Endothelial cell of umbilical vein (primary cell): ENCODE data around the gene CBLN3. TPM values are rescaled to one million over a fixed set of nuclear protein-coding genes. Genes with fewer than 3 reads are reported as not detected.

Experiments
- BruUV-seq: library from RNA; stranded (reverse); fragments of 400-500 nt; replicated peaks from 2 replicates; lab custom pipeline; 2021; lab: Mats Ljungman, UMichigan
- CTCF ChIA-PET: fragments of 300-600, 350-600 bp; sonication (Branson Sonifier 250); formaldehyde crosslinking; loops from one replicate; lab custom pipeline; 2021; ENCODE audit warnings: antibody characterized with exemption, inconsistent platforms; lab: Charles Lee
- POLR2A ChIA-PET: fragments of 300-600, 350-600 bp; sonication (Branson Sonifier 250); formaldehyde crosslinking; loops from one replicate; lab custom pipeline; 2021; ENCODE audit warnings: antibody characterized with exemption, inconsistent platforms; lab: Charles Lee
- DNase-seq: peaks from one replicate; pipeline ENCODE4 v3.0.0-alpha.2; 2011; ENCODE audit warnings: low read depth, low spot score
- FAIRE-seq: peaks from 2 replicates; lab custom pipeline; 2011; peaks lifted over from hg19 to GRCh38; lab: Jason Lieb, UNC
- H2AFZ ChIP-seq: 2 replicates; pipeline ENCODE4 v1.6.0; 2012; ENCODE audit warnings: low read depth, low read length, control low read depth, inconsistent platforms
- H3K27ac ChIP-seq: 2 replicates; pipeline ENCODE4 v1.5.1; 2011; ENCODE audit warnings: low read depth, mild to moderate bottlenecking, control low read depth, low read length, moderate library complexity; ENCODE audit not compliant: insufficient read depth
- H3K27me3 ChIP-seq, 2 experiments: 2 replicates each; pipeline versions ENCODE4 v1.6.0 to v1.6.1; 2011; ENCODE audit warnings: low read length in 2 of 2, mixed read lengths in 1 of 2; ENCODE audit not compliant: control insufficient read depth in 2 of 2, insufficient read depth in 2 of 2
- H3K36me3 ChIP-seq, 2 experiments: 2 replicates in 1 of 2; 3 replicates in 1 of 2; pipeline ENCODE4 v1.5.1; 2011; ENCODE audit warnings: low read length in 2 of 2, mild to moderate bottlenecking in 1 of 2, moderate library complexity in 1 of 2; ENCODE audit not compliant: control insufficient read depth in 2 of 2, insufficient read depth in 2 of 2; ENCODE audit errors: extremely low read depth in 1 of 2
- H3K4me1 ChIP-seq: 3 replicates; pipeline ENCODE4 v1.5.1; 2011; ENCODE audit warnings: mild to moderate bottlenecking, low read length; ENCODE audit not compliant: control insufficient read depth, insufficient read depth; ENCODE audit errors: extremely low read depth
- H3K4me2 ChIP-seq: 2 replicates; pipeline ENCODE4 v1.6.1; 2011; ENCODE audit warnings: low read length, control low read depth, mixed read lengths; ENCODE audit not compliant: insufficient read depth
- H3K4me3 ChIP-seq, 3 experiments: fragments of 200-600 bp in 1 of 3; sonication (generic), shearing (Covaris generic) in 1 of 3; replicated peaks in 1 of 3; 2 replicates each; pipeline ENCODE4 v1.5.1; 2011 to 2016; ENCODE audit warnings: control low read depth in 3 of 3, low read length in 3 of 3, mild to moderate bottlenecking in 2 of 3, inconsistent platforms in 1 of 3, low read depth in 1 of 3, moderate library complexity in 1 of 3; ENCODE audit not compliant: insufficient read depth in 1 of 3
- H3K79me2 ChIP-seq: 2 replicates; pipeline ENCODE4 v1.6.0; 2012; ENCODE audit warnings: low read length, inconsistent platforms; ENCODE audit not compliant: control insufficient read depth, insufficient read depth
- H3K9ac ChIP-seq: replicated peaks from 2 replicates; pipeline ENCODE3; 2011; ENCODE audit warnings: low read length, control low read depth; ENCODE audit not compliant: insufficient read depth; ENCODE audit errors: extremely low read depth
- H3K9me1 ChIP-seq: replicated peaks from 3 replicates; pipeline ENCODE4 v1.6.0; 2011; ENCODE audit warnings: mild to moderate bottlenecking, low read length; ENCODE audit not compliant: control insufficient read depth, insufficient read depth; ENCODE audit errors: extremely low read depth
- H3K9me3 ChIP-seq: replicated peaks from 2 replicates; pipeline ENCODE4 v1.5.1; 2012; ENCODE audit warnings: low read length, inconsistent platforms; ENCODE audit not compliant: control insufficient read depth, insufficient read depth
- H4K20me1 ChIP-seq: replicated peaks from 2 replicates; pipeline ENCODE3; 2011; ENCODE audit warnings: mild to moderate bottlenecking, low read length; ENCODE audit not compliant: control insufficient read depth, insufficient read depth; ENCODE audit errors: extremely low read depth
- EZH2 ChIP-seq: IDR thresholded peaks from 2 replicates; pipeline ENCODE4 v1.6.1; 2012; ENCODE audit warnings: borderline replicate concordance, low read depth, mild to moderate bottlenecking, moderate library complexity, low read length, inconsistent platforms; ENCODE audit not compliant: severe bottlenecking
- FOS ChIP-seq: IDR thresholded peaks from 2 replicates; pipeline ENCODE4 v1.6.1; 2011; ENCODE audit warnings: mild to moderate bottlenecking, low read length, moderate library complexity, borderline replicate concordance; ENCODE audit not compliant: insufficient read depth
- GATA2 ChIP-seq: IDR thresholded peaks from 2 replicates; pipeline ENCODE4 v1.7.0; 2011; ENCODE audit warnings: low read depth, mild to moderate bottlenecking, moderate library complexity, mixed read lengths, low read length; ENCODE audit not compliant: insufficient read length, insufficient read depth
- MYC ChIP-seq: IDR thresholded peaks from one replicate; pipeline ENCODE4 v1.6.1; 2011; ENCODE audit warnings: mild to moderate bottlenecking, low read depth, low read length
- POLR2A ChIP-seq: IDR thresholded peaks from 2 replicates; pipeline ENCODE4 v1.6.1; 2012; ENCODE audit warnings: low read depth, mild to moderate bottlenecking, control low read depth, low read length
- POLR2AphosphoS5 ChIP-seq: IDR thresholded peaks from 2 replicates; pipeline ENCODE4 v1.6.1; 2012; ENCODE audit warnings: low read depth, mild to moderate bottlenecking, control low read depth, low read length, moderate library complexity; ENCODE audit not compliant: insufficient read depth
- dilution Hi-C: fragments of 300-500 bp; cut with MboI; formaldehyde crosslinking; loops from one replicate; pipeline ENCODE4 v1.15.0; 2019; ENCODE audit warnings: low sequenced_read_pairs; ENCODE audit not compliant: extremely low pct_ligation_motif_present
- intact Hi-C: fragments of 100-400 bp; cut with micrococcal nuclease; formaldehyde crosslinking; loops from one replicate; pipeline ENCODE4 v1.10.0; 2022
- polyA plus RNA-seq, 4 experiments: library from polyadenylated mRNA; depleted of rRNA in 3 of 4; stranded (reverse) in 3 of 4; unstranded in 1 of 4; fragments of >200 nt; gene quantifications; 2 replicates each; pipeline versions ENCODE4 v1.2.1 to v1.2.3, GENCODE V29; 2011 to 2012; ENCODE audit warnings: missing spikeins in 1 of 4
- total RNA-seq: library from RNA; stranded (reverse); gene quantifications from 2 replicates; pipeline ENCODE4 v1.2.3, GENCODE V29; 2021
- TF ChIP-seq, protein P1 (sequence below): IDR thresholded peaks from 2 replicates; pipeline ENCODE4 v1.6.1; 2011; ENCODE audit not compliant: insufficient read depth, insufficient read length

CBLN3 gene
- total and polyA plus RNA-seq, 2 donors (not counting 3 experiments of a cell fraction or from before 2014, with no cell fraction given): 7.9 to 8.6 TPM

- ChIA-PET CTCF (no interaction called here), POLR2A (no interaction called here)
- Histone ChIP-seq H3K9me3 (no peaks in the 10 kb centered on the region), H3K9me1 (no peaks in the 10 kb centered on the region), H4K20me1 (no peaks in the 10 kb centered on the region), H3K9ac (peak overlapping the region; percentile 97), H3K4me3 (peak overlapping the region; percentile 74 to 88 (median 76)), H2AFZ (peak overlapping the region; percentile 35), H3K27ac (peak overlapping the region; percentile 98), H3K4me2 (peak overlapping the region; percentile 94), H3K79me2 (peaks cover 2% of the 10 kb centered on the region), H3K36me3 (peaks cover 3 to 13% of the 10 kb centered on the region in 2 experiments), H3K27me3 (no peaks in the 10 kb centered on the region), H3K4me1 (peaks cover 18% of the 10 kb centered on the region)
- intact Hi-C loops (loop anchor here (10.0 kb wide), 1 partner anchor 952 kb away; no protein-coding TSS in a partner anchor), dilution Hi-C loops (no loop called here)
- peak; percentile 34 for DNase-seq
- TF ChIP-seq FOS (no peak), POLR2A (peak; percentile 81)
- BruUV-seq: TSS peak; percentile 61
- no peak for FAIRE-seq
Measured at GRCh38 chr14:24443053-24443665, 13.7 kb upstream of the CBLN3 start.

DNA sequence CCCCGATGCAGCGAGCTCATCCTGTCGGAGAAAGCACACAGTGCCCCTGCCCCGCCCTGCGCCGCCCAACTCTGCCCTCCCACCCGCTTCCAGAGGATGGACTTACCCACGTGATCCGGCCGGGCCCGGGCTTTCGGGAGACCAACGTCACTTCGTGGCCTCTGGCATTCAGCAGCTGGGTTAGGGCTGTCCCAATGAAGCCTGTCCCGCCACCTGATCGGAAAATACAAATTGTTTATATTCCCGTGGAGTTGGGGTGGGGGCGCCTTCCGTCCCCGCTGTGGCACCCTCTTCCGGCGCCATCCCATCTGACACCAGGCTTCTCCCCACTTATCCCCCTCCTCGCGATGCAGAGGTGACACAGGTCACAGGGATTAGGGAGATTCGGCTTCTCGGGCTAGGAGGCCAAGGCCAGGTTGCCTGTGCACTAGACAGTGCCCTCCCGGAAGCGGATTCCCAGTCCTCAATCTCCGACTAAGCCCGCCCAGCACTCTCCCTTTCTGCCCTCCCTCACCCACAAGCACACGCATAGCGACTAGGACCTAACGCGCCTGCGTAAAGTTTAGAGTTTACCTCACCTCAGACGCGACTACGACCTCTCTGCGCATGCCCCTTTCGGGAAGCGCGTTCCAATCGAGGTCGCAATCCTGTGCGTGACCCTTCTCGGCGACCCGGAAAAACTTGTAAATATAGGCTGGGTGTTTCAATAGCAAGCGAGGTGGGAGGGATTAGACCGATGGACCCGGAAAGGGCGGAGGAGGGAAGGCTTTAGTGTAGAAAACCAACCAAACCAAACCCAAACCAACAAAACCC is 13.0 kb upstream of the CBLN3 start, which contains the start of gene SDR39U1:
TSS of gene SDR39U1 (minus strand) at position 537 of the 813 bp plus-strand sequence. CDS start at position 530, 7 bp downstream.
- Histone ChIP-seq H3K9me3 (no peaks in the 10 kb centered on the region), H3K27ac (peak within 1 kb of the TSS; percentile 98), H4K20me1 (no peaks in the 10 kb centered on the region), H2AFZ (peak within 1 kb of the TSS; percentile 51), H3K36me3 (peaks cover 7 to 19% of the 10 kb centered on the region in 2 experiments), H3K4me1 (peaks cover 25% of the 10 kb centered on the region), H3K27me3 (no peaks in the 10 kb centered on the region), H3K4me2 (peak within 1 kb of the TSS; percentile 94), H3K79me2 (peaks cover 2% of the 10 kb centered on the region), H3K4me3 (peak within 1 kb of the TSS; percentile 74 to 88 (median 76)), H3K9ac (peak within 1 kb of the TSS; percentile 97), H3K9me1 (no peaks in the 10 kb centered on the region)
- BruUV-seq: no TSS peak
- FAIRE-seq (peak; percentile 97), DNase-seq (peak; percentile 99)
- ChIA-PET POLR2A (interaction anchor here (0.5 to 1.5 kb wide), 4 partner anchors 10 to 354 kb away, joined by 3 to 5 read pairs (median 4); partner anchors contain the start of genes CBLN3 and KHNYN), CTCF (interaction anchor here (1.1 to 2.2 kb wide), 6 partner anchors 11 to 146 kb away, joined by 3 to 31 read pairs (median 8); no protein-coding TSS in a partner anchor)
- intact Hi-C loops: loop anchor here (10.0 kb wide), 1 partner anchor 952 kb away; no protein-coding TSS in a partner anchor
- TF ChIP-seq, protein P1, sequence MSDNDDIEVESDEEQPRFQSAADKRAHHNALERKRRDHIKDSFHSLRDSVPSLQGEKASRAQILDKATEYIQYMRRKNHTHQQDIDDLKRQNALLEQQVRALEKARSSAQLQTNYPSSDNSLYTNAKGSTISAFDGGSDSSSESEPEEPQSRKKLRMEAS: peak; percentile 76
- TF ChIP-seq POLR2AphosphoS5 (peak; percentile 43), POLR2A (peak; percentile 74), EZH2 (no peak), FOS (no peak), MYC (no peak), GATA2 (no peak)
- dilution Hi-C loops: no loop called here
